Hematopoietic multipotent progenitor cell treated with erythropoietin and hydrocortisone succinate and interleukin-3 and kit ligand, for 8 days (in vitro differentiated cells): ENCODE measurements around the gene ARHGAP12.

Experiments
- DNase-seq: peaks from one replicate; pipeline ENCODE4 v3.0.0-alpha.2; 2015

The ARHGAP12 gene

GRCh38 chr10:31948021-31948420 is 19.4 kb upstream of the ARHGAP12 start:
- DNase-seq: no peak

DNA sequence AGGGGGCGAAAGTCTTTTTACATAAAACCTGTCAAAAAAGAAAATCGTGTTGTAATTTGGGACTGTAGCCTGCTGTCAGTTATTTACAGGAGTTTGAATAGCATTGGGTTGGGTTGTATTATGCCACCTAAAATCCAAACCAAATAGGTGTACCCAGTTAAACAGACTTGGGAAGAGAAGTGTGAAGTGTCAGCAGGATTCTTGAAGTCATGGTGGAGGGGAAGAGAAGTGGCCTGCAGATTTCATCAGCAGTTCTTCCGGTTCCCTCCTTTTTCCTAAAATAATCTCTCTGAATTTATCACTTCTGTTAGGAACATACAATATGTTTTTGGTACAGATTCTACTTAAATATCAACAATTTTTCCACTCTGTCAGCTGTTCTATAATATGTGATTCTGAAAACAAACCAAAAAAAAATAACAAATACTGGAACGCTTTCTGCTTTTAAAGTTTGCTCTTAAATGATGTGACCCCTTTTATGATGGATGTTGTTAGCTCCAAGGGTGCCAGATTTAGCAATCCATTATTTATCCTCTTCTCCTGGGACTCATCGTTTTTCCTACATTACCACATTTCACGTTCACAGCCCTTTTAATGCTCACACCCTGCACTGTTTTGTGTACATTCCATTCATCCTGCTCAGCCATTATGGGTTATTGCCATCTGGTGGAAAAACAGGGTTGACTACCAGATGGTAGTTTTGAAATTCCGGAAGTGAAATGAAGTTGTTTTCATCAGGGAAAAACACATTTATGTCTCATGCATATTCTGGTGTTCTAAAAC is 18.7 kb upstream of the ARHGAP12 start:
- no peak for DNase-seq

GRCh38 chr10:31945392-31945791 is 16.8 kb upstream of the ARHGAP12 start:
- DNase-seq: no peak

DNA sequence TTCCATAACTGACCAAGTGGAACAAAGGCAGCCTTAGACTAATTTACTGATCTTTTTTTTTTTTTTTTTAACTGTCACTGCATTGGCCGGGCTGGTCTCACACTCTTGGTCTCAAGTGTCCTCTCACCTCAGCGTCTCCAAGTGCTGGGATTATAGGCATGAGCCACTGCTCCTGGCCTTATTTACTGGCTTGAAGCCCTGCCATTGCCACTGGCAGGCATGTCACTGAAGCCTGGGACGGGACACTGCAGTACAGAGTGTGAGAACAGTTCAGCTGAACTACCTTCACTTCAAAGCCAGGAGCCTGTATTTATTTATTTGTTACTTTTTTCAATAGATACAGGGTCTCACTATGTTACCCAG is 15.4 kb upstream of the ARHGAP12 start:
- no peak for DNase-seq

- DNase-seq: no peak
Measured at GRCh38 chr10:31942892-31943291, 14.3 kb upstream of the ARHGAP12 start.

GRCh38 chr10:31942435-31942834 is 13.8 kb upstream of the ARHGAP12 start:
- no peak for DNase-seq

DNA sequence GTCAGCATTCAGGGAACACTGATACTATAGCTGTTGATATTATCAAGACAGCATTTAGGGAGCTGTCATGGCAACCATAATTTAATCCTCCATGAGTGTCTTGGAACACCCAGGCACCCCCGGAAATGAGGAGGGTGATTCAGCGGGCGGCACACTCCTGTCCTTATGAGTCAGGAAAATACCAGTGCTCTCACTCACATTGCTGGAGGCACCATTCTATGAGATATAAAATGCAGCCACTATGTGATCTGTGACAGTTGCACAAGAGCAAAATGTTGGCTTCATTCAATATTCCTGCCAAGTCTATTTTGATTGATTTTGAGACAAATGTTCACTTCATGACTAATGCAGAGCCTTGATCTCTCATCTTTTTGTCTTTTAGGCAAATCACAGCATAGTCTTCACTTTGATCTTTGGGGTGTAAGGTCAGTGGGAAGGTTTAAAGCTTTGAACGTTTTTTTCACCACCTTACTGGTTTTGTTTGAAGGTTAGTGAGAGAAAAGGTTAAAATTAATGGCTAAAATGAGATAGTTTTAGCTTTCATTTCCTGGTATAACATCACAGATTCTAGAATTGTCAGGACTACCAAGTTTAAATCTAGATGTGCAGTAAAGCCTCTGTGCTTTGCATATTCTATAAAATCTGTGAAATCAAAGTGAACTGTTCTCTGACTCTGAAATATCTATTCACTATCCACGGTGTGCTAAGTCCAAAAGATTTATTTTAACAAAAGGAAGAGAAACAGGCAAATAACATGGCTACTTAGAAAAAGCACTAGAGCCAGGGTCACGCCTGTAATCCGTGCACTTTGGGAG is 12.4 kb upstream of the ARHGAP12 start:
- DNase-seq: no peak

DNA sequence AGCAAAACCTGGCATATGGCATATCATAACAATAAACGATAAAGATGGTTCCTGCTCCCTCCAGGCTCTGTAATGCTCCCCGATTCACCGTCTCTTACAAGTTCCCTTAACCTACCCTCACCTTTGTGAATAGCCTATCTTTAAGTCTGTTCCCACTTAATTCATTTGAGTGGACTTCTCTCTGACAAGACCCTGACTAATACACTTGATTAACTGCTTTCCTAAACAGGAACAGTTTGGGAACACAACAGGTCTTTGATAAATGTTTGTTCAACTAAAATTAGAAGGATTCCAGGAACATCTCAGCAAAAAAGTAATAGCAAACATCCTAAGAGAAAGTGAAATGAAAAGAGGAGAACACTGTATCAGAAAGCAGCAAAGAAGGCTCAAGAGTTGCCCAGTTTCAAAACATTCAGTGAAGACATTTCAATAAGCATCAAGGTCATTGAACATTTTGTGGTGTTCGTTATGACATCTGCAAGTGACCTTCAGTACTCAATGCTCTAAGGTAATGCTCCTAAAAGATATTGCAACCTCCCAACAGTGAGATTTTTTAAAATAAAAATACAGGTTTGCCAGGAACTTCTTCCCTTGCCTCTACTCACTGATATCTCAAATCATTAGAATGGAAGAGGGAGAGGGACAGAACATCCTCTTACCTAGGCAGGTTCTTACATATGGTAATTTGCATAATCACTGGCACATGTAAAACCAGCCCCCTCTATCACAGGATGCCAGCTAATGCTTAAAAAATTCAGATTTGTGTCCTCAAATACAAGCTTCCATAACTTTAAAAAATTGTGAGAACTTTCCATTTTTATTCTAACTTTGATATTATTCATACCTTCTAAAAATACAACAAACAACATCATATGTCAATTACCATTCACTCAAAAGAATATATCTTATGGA is 11.4 kb upstream of the ARHGAP12 start:
- DNase-seq: no peak

DNA sequence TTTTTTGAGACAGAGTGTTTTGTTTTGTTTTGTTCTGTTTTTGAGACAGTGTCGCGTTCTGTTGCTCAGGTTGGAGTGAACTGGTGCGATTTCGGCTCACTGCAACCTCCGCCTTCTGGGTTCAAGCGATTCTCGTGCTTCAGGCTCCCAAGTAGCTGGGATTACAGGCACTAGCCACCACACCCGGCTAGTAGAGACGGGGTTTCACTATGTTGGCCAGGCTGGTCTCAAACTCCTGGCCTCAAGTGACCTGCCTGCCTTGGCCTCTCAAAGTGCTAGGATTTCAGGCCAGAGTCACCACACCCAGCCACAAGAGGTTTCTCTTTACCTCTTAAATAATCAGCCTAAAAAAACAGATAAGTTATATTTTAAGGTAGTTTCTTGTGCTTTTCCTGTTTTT is 8.7 kb upstream of the ARHGAP12 start:
- no peak for DNase-seq

DNA sequence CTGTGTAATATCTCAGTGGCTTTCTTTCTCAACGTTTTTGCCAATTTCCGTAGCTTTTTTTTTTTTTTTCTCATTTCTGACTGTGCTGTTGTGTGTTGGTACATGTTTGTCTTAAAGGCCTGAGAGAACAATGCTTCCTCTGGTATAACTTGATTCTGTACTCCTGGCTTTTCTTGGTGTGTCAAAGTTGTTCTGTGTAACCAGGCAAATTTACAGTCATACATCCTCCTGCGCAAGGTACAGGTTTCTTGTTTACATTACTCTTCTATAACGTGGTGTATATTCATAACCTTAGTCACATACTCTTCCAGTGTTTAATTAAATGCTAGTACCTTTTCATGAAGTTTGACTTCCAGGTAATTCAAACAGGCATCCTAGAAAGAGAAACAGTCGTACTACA is 8.3 kb upstream of the ARHGAP12 start:
- no peak for DNase-seq

DNA sequence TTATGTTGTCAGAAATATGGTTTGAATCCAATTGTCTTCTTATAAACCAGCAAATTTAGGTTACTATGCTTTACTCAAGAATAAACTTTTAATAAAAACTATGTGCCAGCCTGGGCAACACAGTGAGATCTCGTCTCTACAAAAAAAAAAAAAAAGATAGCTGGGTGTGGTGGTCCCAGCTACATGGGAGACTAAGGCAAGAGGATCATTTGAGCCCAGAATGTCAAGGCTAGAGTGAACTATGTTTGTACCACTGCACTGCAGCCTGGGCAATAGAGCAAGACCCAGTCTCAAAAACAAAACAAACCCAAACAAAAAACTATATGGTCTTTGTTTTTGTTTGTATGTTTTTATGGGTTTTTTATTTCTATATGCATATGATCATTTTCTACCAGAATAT is 7.5 kb upstream of the ARHGAP12 start:
- DNase-seq: no peak

DNA sequence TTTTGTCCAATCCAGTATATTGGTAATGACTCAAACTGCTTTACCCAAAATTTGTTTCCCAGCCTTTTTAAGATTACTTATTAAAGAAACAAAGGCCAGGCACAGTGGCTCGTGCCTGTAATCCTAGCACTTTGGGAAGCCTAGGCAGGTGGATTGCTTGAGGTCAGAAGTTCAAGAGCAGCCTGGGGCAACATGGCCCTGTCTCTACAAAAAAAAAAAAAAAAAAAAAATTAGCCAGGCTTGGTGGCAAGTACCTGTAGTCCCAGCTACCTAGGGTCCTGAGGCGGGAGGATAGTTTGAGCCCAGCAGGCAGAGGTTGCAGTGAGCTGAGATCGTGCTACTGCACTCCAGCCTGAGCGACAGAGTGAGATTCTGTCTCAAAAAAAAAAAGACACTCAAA is 7.0 kb upstream of the ARHGAP12 start:
- no peak for DNase-seq

DNA sequence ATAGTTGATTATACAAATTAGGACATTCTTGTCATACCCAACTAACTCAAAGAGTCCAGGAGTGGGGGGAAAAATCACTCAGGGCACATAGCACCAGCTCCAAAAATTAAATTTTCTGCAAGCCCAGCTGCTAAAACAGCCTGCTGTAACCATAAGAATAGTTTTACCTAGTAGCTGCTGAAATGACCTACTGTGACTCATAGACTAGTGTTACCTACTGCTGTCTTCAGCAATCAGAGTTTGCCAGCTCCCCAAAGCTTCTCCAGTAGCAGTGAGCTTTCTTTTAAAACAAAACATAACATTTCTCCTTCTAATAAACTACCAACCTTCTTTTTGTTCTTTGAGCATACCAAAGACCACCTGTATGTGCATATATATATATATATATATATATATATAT is 4.2 kb upstream of the ARHGAP12 start:
- DNase-seq: no peak

GRCh38 chr10:31930856-31931255 is 2.2 kb upstream of the ARHGAP12 start:
- no peak for DNase-seq

GRCh38 chr10:31930023-31930751 is 1.6 kb upstream of the ARHGAP12 start:
- DNase-seq: peak; percentile 63

- DNase-seq: peak; percentile 52
Measured at GRCh38 chr10:31929261-31930022, 811 bp upstream of the ARHGAP12 start.

DNA sequence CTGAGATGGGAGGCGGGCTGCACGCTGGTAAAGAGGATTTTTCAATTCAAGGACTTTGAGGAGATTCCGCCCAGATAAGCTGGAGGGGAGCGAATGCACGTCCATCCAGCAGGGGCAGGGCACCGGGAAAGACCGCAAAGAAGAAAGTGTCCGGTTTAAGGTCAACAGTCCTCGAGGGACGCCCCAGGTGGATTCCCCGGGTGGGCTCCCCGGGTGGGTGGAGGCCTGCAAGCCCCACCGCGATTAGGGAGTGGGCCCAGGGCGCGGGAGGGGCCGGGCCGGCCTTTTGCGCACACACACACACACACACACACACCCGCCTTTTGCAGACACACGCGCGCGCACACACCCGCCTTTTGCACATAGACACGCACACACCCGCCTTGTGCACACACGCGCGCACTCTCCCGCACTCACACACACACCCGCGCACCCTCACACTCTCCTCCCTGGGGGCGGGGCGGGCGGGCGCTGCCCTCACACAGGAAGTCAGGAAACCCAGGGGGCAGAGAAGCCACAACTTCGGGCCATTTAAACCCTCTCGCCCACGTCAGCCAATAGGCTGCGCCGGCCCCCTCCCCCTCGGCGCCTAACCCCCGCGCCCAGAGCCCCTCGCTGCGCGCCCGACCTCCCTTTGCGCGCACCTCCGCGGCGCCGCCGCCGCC is 615 bp downstream of the ARHGAP12 start:
- DNase-seq: peak; percentile 61

DNA sequence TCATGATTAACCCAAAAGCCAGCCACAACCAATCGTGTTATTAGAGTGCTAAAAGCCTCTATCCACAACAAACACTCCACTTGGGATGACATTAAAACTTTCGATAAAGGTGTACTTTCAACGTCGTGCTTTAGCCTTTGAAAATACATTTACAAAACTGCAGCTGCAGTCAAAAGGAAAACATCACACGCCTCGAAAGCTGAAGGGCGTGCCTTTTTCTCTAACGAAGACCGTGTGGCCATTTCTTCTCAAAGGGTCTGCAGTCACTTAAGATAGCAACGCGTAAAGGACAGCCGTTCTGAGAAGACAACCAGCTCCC is 1.1 kb downstream of the ARHGAP12 start:
- DNase-seq: peak; percentile 52

- DNase-seq: no peak
Measured at GRCh38 chr10:31926765-31927564, 1.7 kb downstream of the ARHGAP12 start.

DNA sequence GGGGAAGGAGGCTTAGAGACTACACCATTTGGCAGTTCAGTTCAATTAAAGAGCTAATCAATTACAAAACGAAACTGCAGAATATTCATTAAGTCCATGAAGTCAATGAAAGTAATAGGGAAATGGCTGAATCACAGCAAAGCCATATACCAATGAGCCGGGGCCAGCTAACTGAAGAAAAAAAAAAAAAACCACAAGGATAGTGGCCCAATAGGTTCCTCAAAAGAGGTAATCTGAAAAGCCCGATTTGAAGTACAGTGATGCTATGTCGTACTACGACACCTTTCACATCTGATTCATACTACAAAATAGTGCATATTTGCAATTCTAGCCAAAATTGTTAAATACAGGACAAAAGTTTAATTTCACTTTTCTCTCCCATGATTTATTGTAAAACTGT is 2.5 kb downstream of the ARHGAP12 start:
- no peak for DNase-seq

- DNase-seq: no peak
Measured at GRCh38 chr10:31924833-31925232, 3.8 kb downstream of the ARHGAP12 start.
